T-helper 2 cell treated with Interferon-gamma antibody and Interleukin-4, amounts not matched to agents 5 μg/mL and 100 μg/mL, for 36 hours (primary cell): Measurements from ENCODE around the gene IFIT2.
"Not testable (repeated sequence)": the region's sequence is repeated elsewhere in the genome, so short reads cannot be mapped to it uniquely, and the experiment has no call there.

Source experiments
- DNase-seq: peaks from one replicate; pipeline ENCODE4 v3.0.0; 2021; ENCODE audit warnings: low spot score
- H3K27ac Mint-ChIP-seq: one replicate; pipeline ENCODE4 v1.8.0; 2021; ENCODE audit warnings: mild to moderate bottlenecking, mixed read lengths
- H3K27me3 Mint-ChIP-seq: one replicate; pipeline ENCODE4 v1.8.0; 2021; ENCODE audit warnings: low read depth, mixed read lengths
- H3K36me3 Mint-ChIP-seq: one replicate; pipeline ENCODE4 v1.8.0; 2021; ENCODE audit warnings: low read depth, mixed read lengths
- H3K4me1 Mint-ChIP-seq: one replicate; pipeline ENCODE4 v1.8.0; 2021; ENCODE audit warnings: low read depth, mixed read lengths
- H3K4me3 Mint-ChIP-seq: one replicate; pipeline ENCODE4 v1.8.0; 2022; ENCODE audit warnings: mild to moderate bottlenecking, moderate library complexity, mixed read lengths
- H3K9me3 Mint-ChIP-seq: one replicate; pipeline ENCODE4 v1.8.0; 2021; ENCODE audit warnings: mixed read lengths

The IFIT2 gene

DNA sequence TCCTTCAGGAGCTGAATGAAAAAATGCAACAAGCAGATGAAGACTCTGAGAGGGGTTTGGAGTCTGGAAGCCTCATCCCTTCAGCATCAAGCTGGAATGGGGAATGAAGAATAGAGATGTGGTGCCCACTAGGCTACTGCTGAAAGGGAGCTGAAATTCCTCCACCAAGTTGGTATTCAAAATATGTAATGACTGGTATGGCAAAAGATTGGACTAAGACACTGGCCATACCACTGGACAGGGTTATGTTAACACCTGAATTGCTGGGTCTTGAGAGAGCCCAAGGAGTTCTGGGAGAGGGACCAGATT lies 5.4 kb downstream of the IFIT2 start:
- Mint-ChIP-seq H3K27me3 (peaks cover 29% of the 10 kb centered on the region), H3K4me1 (peaks cover 11% of the 10 kb centered on the region)

GRCh38 chr10:89308266-89308665 lies 6.4 kb downstream of the IFIT2 start:
- no peaks in the 10 kb centered on the region for H3K36me3 Mint-ChIP-seq
- no peak overlapping the region for H3K27ac Mint-ChIP-seq
- peaks cover 26% of the 10 kb centered on the region for H3K27me3 Mint-ChIP-seq
- H3K4me3 Mint-ChIP-seq = no peak overlapping the region
- no peak for DNase-seq
- no peaks in the 10 kb centered on the region for H3K9me3 Mint-ChIP-seq
- peaks cover under 1% of the 10 kb centered on the region for H3K4me1 Mint-ChIP-seq

More for the DNA sequence above, 5.4 kb downstream of the IFIT2 start:
- Mint-ChIP-seq H3K9me3 (no peaks in the 10 kb centered on the region), H3K27ac (no peak overlapping the region), H3K4me3 (no peak overlapping the region), H3K36me3 (no peaks in the 10 kb centered on the region)
- no peak for DNase-seq

DNA sequence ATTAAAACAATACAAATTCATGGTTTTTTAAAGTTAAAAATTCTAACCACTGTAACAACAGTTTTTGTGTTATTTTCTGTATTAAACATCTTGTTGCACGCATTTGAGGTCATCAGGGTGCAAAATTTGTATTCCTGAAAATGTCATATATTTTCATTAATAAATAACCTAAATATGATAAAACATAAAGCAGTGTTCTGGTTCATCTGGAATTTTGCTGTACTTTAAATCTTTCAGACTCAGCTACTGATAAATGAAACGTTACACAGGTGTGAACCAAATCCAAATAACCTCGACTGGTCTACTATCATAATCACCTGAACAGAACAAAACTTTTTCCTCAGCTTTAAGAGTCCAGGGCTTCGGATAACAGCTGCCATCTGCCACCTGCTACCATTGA lies 6.9 kb downstream of the IFIT2 start:
- H3K27ac Mint-ChIP-seq = no peak overlapping the region
- peaks cover 26% of the 10 kb centered on the region for H3K27me3 Mint-ChIP-seq
- no peaks in the 10 kb centered on the region for H3K36me3 Mint-ChIP-seq
- H3K4me3 Mint-ChIP-seq = no peak overlapping the region
- no peak for DNase-seq
- H3K9me3 Mint-ChIP-seq = no peaks in the 10 kb centered on the region
- H3K4me1 Mint-ChIP-seq = no peaks in the 10 kb centered on the region

- Mint-ChIP-seq H3K27me3 (peaks cover 20% of the 10 kb centered on the region), H3K4me1 (no peaks in the 10 kb centered on the region), H3K36me3 (no peaks in the 10 kb centered on the region), H3K4me3 (no peak overlapping the region), H3K9me3 (no peaks in the 10 kb centered on the region), H3K27ac (no peak overlapping the region)
- DNase-seq = no peak
These were observed 7.6 kb downstream of the IFIT2 start for GRCh38 chr10:89309156-89310055.

- no peaks in the 10 kb centered on the region for H3K4me1 Mint-ChIP-seq
- no peak overlapping the region for H3K4me3 Mint-ChIP-seq
- peaks cover 17% of the 10 kb centered on the region for H3K27me3 Mint-ChIP-seq
- no peak overlapping the region for H3K27ac Mint-ChIP-seq
- no peaks in the 10 kb centered on the region for H3K36me3 Mint-ChIP-seq
- DNase-seq = no peak
- no peaks in the 10 kb centered on the region for H3K9me3 Mint-ChIP-seq
These were observed 8.4 kb downstream of the IFIT2 start for GRCh38 chr10:89310056-89310893.

DNA sequence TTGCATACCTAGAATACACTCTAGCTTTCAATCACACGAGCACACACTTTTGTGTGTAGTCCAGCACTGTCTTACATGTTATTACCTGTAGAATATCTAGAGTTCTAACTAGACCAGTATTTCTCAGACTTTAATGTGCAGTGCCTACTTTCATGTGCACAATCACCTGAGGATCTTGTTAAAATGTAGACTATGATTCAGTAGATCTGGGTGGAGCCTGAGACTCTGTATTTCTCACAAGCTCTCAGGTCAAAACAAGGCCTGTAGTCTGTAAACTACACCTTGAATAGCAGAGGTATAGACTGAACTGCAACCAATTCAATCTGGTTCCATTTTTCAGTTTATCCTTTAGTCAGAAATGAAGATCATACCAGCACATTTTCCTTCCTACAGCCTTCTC lies 11.1 kb downstream of the IFIT2 start:
- no peak for DNase-seq
- H3K9me3 Mint-ChIP-seq = no peaks in the 10 kb centered on the region
- no peak overlapping the region for H3K4me3 Mint-ChIP-seq
- no peaks in the 10 kb centered on the region for H3K36me3 Mint-ChIP-seq
- peaks cover 20% of the 10 kb centered on the region for H3K27me3 Mint-ChIP-seq
- H3K4me1 Mint-ChIP-seq = no peaks in the 10 kb centered on the region
- H3K27ac Mint-ChIP-seq = no peak overlapping the region

- H3K36me3 Mint-ChIP-seq = no peaks in the 10 kb centered on the region
- H3K27me3 Mint-ChIP-seq = peaks cover 32% of the 10 kb centered on the region
- no peak overlapping the region for H3K4me3 Mint-ChIP-seq
- H3K4me1 Mint-ChIP-seq = no peaks in the 10 kb centered on the region
- H3K9me3 Mint-ChIP-seq = no peaks in the 10 kb centered on the region
- no peak for DNase-seq
- no peak overlapping the region for H3K27ac Mint-ChIP-seq
These were observed 12.8 kb downstream of the IFIT2 start for GRCh38 chr10:89314676-89315075.

DNA sequence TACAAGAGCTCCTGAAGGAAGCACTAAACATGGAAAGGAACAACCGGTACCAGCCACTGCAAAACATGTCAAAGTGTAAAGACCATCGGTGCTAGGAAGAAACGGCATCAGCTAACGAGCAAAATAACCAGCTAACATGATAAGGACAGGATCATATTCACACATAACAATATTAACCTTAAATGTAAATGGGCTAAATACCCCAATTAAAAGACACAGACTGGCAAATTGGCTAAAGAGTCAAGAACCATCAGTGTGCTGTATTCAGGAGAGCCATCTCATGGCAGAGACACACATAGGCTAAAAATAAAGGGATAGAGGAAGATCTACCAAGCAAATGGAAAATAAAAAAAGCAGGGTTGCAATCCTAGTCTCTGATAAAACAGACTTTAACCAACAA lies 16.2 kb downstream of the IFIT2 start:
- H3K27ac Mint-ChIP-seq, H3K9me3 Mint-ChIP-seq, H3K4me1 Mint-ChIP-seq, H3K4me3 Mint-ChIP-seq, DNase-seq, H3K36me3 Mint-ChIP-seq: not testable (repeated sequence)
- H3K27me3 Mint-ChIP-seq = peaks cover 51% of the 10 kb centered on the region

DNA sequence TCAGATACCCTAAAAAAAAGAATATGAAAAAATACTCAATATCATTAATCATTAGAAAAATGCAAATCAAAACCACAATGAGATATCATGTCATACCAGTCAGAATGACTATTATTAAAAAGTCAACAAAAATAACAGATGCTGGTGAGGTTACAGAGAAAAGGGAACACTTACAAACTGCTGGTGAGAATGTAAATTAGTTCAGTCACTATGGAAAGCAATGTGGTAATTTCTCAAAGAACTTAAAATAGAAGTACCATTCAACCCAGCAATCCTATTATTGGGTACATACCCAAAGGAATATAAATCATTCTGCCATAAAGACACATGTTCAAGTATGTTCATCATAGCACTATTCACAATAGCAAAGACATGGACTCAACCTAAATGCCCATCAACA lies 23.2 kb downstream of the IFIT2 start:
- H3K27me3 Mint-ChIP-seq = peaks cover 65% of the 10 kb centered on the region
- H3K36me3 Mint-ChIP-seq = not testable (repeated sequence)
- peaks cover 13% of the 10 kb centered on the region for H3K9me3 Mint-ChIP-seq

GRCh38 chr10:89325856-89326255 lies 24.0 kb downstream of the IFIT2 start:
- H3K27ac Mint-ChIP-seq, H3K36me3 Mint-ChIP-seq, DNase-seq, H3K4me3 Mint-ChIP-seq: not testable (repeated sequence)
- peaks cover 23% of the 10 kb centered on the region for H3K4me1 Mint-ChIP-seq
- peaks cover 68% of the 10 kb centered on the region for H3K27me3 Mint-ChIP-seq
- peaks cover 13% of the 10 kb centered on the region for H3K9me3 Mint-ChIP-seq

More for the DNA sequence above, 23.2 kb downstream of the IFIT2 start:
- DNase-seq, H3K4me3 Mint-ChIP-seq, H3K27ac Mint-ChIP-seq: not testable (repeated sequence)
- H3K4me1 Mint-ChIP-seq = peaks cover 21% of the 10 kb centered on the region

GRCh38 chr10:89327803-89328441 lies 26.1 kb downstream of the IFIT2 start, which contains the start of gene IFIT3:
Gene IFIT3 (plus strand): TSS chr10:89327997. CDS start chr10:89328074, 77 bp downstream.
- peaks cover 6% of the 10 kb centered on the region for H3K36me3 Mint-ChIP-seq
- H3K9me3 Mint-ChIP-seq = peaks cover 8% of the 10 kb centered on the region
- H3K27me3 Mint-ChIP-seq = peaks cover 57% of the 10 kb centered on the region
- H3K4me1 Mint-ChIP-seq = peaks cover 32% of the 10 kb centered on the region
- H3K4me3 Mint-ChIP-seq = peak within 1 kb of the TSS; percentile 92
- no peak for DNase-seq
- peak within 1 kb of the TSS; percentile 85 for H3K27ac Mint-ChIP-seq

GRCh38 chr10:89329151-89329550 lies 27.3 kb downstream of the IFIT2 start:
- Mint-ChIP-seq H3K4me1 (peaks cover 44% of the 10 kb centered on the region), H3K36me3 (peaks cover 6% of the 10 kb centered on the region), H3K27ac (no peak overlapping the region), H3K27me3 (peaks cover 49% of the 10 kb centered on the region), H3K9me3 (peaks cover 6% of the 10 kb centered on the region), H3K4me3 (peak overlapping the region; percentile 92)
- no peak for DNase-seq

DNA sequence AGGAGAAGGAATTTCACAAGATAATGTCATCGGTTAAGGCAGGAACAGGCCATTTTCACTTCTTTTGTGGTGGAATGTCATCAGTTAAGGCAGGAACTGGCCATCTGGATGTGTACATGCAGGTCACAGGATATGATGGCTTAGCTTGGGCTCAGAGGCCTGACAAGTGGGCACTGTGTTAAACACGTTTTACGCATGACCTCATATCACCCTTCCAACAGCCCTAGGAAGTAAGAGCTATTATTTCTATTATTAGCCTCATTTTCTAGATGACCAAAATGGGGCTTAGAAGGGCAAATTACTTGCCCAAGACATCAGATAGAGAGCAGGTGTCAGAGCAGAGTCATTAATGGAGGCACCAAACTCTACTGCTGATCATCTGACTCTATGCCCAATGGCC lies 28.2 kb downstream of the IFIT2 start:
- Mint-ChIP-seq H3K4me3 (peak overlapping the region; percentile 11), H3K27me3 (peaks cover 49% of the 10 kb centered on the region), H3K4me1 (peaks cover 48% of the 10 kb centered on the region)
- not testable (repeated sequence) for H3K36me3 Mint-ChIP-seq, H3K27ac Mint-ChIP-seq, H3K9me3 Mint-ChIP-seq, DNase-seq
